GM19238 (cell line): ENCODE measurements around the gene LYRM1.
"Not testable (repeated sequence)": the region's sequence is repeated elsewhere in the genome, so short reads cannot be mapped to it uniquely, and the experiment has no call there.

ENCODE experiments used
- DNase-seq: peaks from one replicate; pipeline ENCODE4 v3.0.0; 2011; ENCODE audit warnings: low spot score; ENCODE audit not compliant: insufficient read length

LYRM1 gene, protein sequence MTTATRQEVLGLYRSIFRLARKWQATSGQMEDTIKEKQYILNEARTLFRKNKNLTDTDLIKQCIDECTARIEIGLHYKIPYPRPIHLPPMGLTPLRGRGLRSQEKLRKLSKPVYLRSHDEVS

DNA sequence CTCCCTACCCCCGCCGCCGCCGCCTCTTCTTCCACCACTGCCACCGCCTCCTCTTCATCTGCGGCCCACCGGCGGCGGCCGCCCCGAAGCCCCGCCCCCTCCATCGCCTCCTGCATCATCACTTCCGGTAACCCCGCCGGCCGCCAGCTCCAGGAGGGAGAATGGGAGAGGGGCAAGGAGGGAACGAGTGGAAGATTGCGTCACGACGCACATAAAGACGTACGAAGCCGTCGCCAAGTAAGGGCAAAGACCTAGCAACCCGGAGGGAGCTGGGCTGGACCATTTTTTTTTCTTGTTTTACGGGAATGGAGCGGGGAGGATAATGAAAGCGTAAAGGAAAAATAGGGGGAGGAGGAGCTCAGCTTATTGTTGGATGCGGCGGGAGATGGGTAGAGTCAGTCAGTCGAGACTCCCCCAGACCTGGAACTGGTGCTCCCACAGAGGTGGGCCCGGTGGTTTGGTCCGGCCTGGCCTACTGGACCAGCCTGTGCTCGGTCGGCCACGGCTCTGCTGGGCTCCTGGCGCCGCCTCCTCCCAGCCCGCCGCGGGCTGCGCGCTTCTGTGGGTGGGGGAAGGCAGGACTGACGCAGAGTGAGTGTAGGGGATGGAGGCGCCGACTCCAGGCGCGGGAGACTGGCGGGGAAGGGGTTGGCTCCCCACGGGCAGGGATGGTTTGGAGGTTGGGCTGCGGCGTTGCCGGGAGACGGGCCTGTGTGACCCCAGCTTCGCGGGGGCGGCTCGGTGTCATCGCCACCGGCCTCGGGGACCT, at the start of gene LYRM1, which contains the start of gene DCUN1D3:
Gene LYRM1, plus strand, starts transcription at position 473 of the 769 bp plus-strand sequence. CDS start 14,785 bp downstream, outside the sequence.
Gene DCUN1D3, minus strand, starts transcription at position 60 of the 769 bp plus-strand sequence. CDS start 37,820 bp downstream, outside the sequence.
- DNase-seq: peak; percentile 80

DNA sequence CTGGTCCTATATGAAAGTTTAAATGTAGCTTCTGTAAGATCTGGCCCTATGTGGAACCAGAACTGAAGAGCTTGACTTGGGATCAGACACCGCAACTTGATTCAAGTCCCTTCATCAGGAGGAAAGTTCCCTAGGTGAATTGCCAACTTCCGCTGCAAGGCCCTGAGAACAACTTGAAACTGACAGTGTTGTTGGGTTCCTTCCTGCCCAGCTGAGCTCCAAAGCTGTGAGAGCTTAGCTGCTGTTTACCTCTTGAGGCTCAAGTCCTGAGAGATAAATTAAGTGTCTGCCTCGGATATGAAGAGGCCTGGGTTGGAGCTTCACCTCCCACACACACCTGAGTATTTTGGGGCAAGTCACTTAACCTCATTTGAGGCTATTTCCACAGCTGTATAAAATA, 49.6 kb upstream of the LYRM1 start:
- DNase-seq: no peak

DNA sequence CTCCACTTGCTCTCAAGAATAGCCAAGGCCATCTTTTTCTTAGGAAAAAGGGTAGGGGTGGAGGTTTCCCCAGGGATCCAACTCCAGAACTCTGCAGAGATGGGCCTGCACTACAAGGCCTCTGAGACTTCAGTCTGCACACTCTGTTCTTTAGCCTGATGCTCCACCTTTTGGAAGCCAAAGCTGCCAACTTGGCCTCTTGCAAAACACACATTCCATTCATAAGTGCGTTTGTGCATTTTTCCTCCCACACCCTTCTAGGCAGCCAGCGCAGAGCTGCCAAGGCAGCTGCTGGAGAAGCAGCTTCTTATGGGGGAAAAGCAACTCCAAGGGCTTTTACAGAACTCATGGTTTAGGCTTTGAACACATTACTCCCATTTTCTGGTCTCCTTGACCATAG, 49.0 kb upstream of the LYRM1 start:
- DNase-seq: no peak

DNA sequence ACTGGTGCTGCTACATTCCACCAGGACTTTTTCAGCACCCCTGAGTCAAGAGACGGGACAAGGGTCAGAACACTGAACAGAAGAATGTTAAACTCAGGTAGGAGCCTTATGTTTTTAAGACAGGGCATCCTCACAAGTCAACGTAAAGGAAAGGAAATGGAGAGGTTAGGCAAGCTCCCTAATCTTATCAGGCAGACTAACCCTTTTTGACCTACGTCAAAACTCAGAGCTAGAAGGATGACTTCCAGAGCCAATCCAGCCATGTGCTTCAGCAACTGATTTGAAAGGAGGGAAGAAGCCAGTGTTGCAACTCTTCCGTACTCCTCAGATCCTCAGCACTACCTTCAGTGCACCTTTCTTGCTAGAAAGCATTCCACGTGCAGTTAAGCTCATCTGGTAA, 47.4 kb upstream of the LYRM1 start:
- DNase-seq: no peak

DNA sequence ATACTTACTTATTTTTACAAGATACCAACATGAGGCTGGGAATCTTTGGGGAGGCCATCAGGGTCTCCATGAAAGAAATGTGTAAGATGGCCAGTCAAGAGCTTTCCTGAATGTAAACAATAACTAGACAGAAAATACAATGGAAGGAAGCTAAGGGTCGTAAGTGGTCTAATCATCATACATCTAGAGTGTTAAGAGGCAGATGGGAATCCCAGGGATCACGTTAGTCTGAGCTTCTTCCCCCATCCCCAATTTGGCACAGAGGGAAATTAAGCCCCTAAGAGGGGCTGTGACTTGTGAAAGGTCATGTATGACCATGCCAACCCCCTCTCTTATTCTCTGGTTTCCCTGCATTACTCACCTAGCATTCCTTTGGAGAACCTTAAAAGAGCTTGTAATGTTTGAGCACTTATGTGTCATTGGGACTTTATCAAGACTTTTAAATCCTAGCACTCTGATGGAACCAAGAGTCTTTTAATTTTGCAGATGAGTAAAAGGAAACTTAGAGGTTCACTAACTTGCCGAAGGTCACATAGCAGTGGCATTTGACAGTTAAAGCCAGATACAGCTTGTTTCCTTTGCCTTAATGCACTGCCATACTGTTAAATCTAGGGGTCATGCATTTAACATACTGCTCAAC, 46.5 kb upstream of the LYRM1 start:
- no peak for DNase-seq

DNA sequence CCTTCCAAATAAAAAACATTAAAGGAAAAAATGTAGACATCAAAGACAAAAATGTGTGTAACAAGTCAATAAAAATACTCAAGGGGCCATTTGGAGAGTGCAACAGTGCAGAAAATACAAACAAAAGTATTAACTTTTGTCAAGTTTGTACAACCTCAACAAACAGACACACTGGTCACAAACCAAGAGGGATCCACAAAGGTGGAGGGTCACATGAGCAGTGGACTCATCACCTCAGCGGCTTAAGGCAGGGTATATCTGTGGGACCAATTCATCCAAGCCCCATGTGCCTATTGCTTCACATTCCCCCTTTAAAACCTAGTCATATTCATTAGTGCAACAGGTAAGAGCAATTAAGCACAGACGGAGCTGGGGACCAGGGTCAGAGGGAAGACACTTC, 45.6 kb upstream of the LYRM1 start:
- no peak for DNase-seq

DNA sequence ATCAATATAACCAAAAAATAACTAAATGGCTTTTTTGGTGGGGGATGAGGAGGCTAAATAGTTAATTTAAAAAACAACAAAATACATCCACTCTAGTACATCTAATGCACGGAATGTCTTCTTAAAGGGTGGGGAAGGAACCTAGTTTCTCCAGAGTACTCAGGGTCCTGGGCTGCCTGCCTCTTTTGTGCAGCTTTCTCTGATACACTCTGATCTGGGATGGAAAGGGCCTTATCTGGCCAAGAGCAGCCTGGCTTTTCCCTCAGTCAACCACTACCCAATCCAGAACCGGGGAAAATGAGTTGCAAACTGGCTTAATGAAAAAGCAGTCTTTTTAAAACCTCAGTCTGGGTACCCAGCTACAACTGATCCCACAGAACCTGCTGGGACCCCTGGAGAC, 43.3 kb upstream of the LYRM1 start:
- DNase-seq: no peak

DNA sequence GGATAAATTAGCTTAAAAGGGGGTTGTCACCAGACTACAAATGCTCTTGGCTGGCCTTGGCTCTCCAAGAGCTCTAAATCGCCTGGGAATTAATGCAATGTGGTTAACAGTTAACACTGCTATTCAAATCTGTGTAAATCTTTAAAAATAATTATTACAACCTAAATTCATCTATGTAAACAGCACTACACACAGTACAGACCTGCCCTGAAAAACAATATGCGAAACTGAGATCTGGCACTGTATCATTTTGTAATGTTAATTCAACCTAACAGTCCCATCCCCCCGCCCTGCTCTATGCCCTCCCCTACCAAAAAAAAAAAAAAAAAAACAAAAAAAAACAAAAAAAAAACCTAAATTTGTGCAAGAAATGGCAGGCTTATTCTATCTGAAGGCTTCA, 41.3 kb upstream of the LYRM1 start:
- DNase-seq: no peak

DNA sequence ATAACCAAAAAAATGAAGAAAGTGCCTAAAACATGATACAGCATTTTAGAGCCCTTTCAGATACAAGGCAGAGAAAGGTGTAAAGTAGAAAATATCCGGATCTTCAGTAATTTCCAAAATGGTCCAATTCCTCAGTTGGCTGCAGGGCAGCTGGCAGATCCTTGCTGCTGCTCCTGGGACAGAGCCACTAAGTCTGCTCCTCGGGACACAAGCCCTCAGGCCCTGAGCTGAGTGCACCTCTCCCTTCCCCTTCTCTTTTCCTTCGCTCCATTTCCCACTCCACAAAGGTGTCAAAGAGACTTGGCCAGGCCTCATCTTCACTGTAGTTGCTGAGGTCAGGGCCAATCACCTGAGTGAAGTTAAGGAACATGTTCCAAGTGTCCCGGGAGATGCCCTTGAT, 40.9 kb upstream of the LYRM1 start:
- DNase-seq: no peak

DNA sequence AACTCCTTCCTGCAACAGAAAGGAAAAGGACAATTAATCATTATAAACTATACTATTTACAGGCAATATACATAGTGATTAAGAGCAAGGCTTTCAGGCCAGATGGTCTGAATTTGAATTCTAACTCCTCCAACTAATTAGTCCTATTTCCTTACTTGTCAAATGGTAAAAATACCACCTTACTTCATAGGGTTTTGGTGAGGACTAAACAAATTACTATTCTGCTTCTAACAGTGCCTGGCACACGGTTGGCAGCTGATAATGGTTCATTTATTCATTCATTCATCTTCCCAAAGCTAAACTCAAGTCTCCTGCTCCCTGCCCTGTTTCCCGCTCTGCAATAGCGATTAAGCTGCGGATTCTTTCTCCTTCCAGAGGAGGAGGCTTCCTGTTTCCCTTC, 40.2 kb upstream of the LYRM1 start:
- DNase-seq: no peak

DNA sequence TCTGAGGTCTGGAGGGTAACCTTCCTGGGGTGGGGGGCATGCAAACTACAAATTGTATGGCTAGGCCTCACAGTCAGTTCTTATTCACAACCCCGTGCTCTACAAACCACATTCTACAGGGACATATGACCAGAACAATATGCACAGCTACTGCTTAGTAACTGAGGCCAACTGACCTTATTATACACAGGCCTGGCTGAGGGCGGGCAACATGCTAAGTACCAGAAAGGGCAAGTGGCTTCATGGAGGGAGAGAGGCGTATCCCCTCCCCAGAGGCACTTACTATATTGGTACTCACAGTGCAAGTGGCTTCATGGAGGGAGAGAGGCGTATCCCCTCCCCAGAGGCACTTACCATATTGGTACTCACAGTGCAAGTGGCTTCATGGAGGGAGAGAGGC, 39.6 kb upstream of the LYRM1 start:
- not testable (repeated sequence) for DNase-seq

DNA sequence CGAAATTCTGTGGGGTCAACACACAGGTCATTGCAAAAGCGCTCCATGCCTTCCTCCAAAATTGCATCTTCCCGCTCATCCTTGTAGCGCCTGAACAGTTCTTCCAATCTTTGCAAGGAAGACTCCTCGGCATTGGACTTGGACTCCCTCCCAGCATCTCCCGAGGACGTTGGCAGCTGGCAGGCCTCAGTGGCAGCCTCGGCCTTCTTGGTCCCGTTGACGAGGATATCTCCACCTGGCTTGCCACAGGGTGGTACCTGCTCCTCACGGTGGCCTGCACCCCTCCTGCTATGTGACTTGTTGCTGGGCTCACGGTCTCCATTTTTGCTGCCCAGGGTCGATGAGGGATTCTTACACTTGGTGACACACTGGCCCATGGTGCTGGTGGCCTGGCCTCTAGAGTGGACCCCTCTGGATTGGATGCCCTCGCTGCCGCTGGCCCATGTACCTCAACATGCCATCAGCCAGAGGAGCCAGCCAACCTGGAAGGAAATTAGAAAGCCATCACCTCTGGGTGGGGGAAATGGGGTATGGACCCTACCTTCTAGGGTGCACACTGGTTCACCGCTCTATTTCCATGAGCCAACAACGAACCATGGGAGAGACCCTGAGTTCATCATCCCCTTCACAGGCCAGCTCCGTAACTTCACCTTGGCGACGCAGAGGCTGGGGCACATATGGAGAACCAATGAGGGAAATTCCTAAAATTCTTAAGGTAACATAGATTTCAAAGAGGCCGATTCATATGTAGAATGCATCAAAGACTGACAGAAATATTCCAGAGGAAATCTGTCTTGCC, 38.2 kb upstream of the LYRM1 start:
- no peak for DNase-seq

DNA sequence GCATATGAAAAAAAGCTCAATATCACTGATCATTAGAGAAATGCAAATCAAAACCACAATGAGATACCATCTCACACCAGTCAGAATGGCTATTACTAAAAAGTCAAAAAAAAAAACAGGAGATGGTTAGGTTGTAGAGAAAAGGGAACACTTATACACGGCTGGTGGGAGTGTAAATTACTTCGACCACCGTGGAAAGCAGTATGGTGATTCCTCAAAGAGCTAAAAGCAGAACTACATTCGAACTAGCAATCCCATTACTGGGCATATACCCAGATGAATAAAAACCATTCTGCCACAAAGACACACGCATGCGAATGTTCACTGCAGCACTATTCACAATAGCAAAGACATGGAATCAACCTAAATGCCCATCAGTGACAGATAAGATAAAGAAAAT, 36.2 kb upstream of the LYRM1 start:
- DNase-seq: not testable (repeated sequence)

DNA sequence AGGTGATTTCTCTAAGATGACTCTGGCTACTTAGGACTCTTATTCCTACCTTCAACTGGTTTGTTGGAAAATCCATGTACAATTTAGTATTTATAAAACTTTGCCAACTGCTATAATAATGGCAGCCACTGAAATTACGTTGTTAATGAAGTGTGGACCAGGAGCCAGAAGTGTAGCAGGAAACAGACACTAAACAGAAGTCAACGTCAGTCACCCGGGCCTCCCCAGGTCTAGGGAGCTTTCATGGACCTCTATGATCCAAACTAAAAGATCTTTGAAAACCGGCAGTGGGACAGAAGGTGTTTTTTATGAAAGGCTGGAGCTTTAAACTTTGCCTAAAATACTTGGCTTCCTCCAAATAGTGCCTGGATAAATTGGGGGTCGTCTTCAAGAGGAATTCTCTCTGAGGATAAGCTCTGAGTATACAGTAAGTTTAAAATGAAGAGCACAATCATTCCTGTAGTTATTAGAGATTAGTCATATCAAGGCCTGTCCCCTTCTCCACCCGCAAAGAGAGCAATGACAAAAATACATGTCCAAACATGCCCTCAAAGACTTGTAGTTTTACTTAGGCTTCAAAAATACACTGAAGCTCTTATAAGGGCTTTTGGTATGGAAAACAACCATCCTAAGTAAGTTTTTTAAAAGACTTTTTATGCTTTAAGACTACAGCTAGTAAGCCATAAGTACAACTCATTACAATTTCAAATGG, 35.0 kb upstream of the LYRM1 start:
- no peak for DNase-seq

DNA sequence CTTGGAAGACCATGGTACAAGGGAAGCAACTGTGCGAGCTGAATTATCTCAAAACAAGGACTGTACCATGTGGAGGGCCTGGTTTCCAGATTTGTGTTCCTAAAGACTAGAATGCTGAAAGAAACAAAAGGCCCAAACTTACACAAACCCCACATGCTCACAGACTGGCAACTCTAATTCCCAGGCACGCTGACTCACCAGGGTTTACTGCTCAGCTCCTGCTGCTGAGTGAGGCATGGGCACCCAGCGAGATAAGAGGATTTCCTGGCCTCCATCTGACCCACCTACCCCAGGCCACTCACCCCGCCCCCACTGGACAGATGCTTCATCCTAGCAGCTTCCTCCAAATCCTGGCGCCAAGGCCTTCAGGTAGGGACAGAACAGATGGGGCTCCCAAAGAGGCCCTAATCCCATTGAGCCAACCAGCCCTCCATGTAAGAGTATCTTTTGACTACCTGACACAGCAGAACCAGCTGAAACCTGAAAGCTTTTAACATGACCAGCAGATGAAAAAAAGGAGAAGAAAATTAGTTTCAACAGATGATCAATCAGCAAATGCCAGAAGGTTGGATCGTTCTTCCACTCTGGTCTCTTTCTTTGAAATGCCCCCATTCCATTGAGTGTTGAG, 34.3 kb upstream of the LYRM1 start:
- DNase-seq: no peak

DNA sequence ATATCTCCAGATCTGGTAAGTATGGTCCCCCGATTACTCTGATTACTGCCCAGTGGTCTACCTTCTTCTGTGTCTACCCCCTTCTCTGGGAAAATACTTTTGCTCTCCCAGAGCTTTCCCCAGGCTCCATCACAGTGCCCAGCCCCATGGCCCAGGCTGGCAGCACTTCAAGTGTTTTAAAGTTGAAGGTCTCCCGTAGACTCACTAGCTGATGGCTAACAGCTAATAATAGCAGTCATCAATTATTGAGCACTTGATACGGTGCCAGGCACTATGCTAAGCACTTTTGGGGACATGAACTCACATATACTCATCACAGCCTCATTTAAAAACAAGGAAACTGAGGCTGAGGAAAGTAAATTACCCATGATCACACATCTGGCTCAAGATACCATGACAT, 33.8 kb upstream of the LYRM1 start:
- no peak for DNase-seq

DNA sequence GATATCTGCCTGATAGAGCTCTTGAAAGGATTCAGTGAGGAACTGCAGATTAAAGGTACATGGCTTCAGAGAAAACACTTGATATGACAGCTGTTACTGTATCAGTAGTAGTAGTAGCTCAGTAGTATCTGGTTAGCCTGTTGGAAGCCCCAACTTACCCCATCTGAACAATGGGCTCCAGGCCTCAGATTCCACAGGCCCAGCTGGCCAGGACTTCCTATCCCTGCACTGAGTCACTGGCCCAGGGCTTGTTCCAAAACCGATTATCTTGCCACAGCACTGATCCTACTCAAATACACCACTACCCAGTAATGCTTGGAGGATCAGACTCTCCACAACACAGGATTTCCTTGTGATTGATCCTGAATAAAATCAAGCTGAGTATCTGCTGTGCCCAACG, 33.0 kb upstream of the LYRM1 start:
- DNase-seq: no peak

DNA sequence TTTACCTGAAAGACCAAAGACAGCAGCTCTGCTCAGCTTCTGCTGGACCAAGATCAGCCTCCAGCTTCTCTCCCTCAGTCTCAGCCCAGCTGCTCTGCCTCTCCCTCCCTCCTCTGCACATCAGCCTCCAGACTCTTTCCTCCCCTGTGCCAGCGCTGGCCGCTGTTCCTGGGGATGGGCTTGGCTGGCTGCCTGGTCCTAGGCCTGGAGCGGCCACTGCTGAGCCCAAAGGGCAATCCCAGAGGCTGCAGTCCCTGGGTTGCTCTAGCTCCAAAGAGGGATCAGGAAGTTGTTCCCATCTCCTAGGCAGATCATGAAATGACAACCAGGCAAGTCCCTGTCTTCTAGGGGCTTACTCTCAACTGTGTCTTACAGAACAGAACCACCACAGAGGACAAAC, 31.7 kb upstream of the LYRM1 start:
- no peak for DNase-seq

DNA sequence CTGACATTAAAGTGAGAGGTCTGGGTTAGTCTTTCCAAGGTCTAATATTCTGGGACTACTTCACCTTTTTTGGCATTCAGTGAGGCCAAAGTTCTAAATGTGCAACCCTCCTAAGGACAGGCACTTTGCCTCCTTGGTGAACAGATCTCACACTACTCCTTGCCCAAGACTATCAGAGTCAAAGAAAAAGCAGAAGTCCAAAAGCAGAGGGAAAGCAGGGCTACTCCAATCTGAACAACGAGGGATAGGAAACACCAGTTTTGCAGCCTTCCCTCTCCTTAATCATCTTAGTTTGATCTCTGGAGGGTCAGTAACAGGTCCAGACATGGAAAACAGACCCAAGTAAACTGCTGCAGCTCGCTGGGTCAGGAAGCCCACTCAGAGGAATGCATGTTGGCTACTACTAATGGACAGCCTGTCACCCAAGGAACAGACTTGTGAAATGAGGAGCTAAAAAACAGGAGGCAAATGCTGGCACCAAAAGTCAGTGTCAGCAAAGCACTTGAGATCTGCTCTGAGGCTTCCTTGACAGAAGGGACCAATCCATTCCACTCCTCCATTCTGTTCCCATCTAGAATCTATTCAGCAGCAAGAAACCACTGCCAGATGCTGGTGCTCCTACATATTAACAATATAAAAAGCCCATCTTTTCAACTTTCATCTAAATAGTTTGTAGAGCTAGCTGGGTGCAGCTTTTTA, 30.3 kb upstream of the LYRM1 start:
- no peak for DNase-seq

DNA sequence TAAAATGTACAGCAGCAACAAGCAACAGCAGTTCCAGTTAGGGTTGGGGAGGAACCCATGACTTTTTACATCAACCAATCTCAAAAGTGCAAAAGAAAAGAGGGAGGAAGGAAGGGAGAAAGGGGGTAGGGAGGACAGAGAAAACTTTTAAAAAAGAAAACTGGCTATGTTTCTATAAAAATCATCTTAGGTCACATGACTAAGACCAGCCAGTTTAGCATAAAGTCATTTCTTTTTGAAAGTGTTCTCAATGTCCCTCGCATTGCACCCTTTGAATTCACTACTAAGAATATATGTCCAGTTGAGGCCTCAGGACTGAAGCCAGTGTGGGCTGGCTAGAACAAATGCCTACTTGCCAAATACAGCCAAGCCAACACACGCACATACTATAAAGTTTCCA, 29.3 kb upstream of the LYRM1 start:
- DNase-seq: no peak
